Stimulated activated CD8-positive, alpha-beta memory T cell treated with anti-CD3 and anti-CD28 coated beads, Interleukin-2, amount 100 ng/mL, for 1 hour (primary cell): ENCODE data around the gene MDP1.
A peak's percentile ranks its signal among the peaks of the same experiment; 100 is the strongest.

Source experiments
- DNase-seq, 2 donors: peaks; one replicate each; pipeline ENCODE4 v3.0.0-alpha.2; 2020; ENCODE audit warnings: low read depth in 2 of 2

Gene MDP1

GRCh38 chr14:24181371-24182077, 34.3 kb downstream of the MDP1 start:
- DNase-seq = no peak

GRCh38 chr14:24179961-24180796, 35.7 kb downstream of the MDP1 start:
- DNase-seq = no peak

GRCh38 chr14:24179294-24179960, 36.4 kb downstream of the MDP1 start:
- DNase-seq = no peak

- DNase-seq = no peak
Measured at GRCh38 chr14:24178399-24179178, 37.3 kb downstream of the MDP1 start.

GRCh38 chr14:24177891-24178290, 38.0 kb downstream of the MDP1 start:
- no peak for DNase-seq

- no peak for DNase-seq
Measured at GRCh38 chr14:24177041-24177825, 38.6 kb downstream of the MDP1 start.

GRCh38 chr14:24176599-24176998, 39.3 kb downstream of the MDP1 start:
- DNase-seq = no peak

GRCh38 chr14:24172871-24173281, 43.0 kb downstream of the MDP1 start:
- no peak for DNase-seq

- DNase-seq = no peak
Measured at GRCh38 chr14:24172261-24172860, 43.5 kb downstream of the MDP1 start.

- peak; percentile 43 to 58 for DNase-seq
Measured at GRCh38 chr14:24171422-24172260, 44.2 kb downstream of the MDP1 start, which contains the start of gene REC8. REC8 (plus strand) TSS chr14:24172080; CDS start chr14:24172553, 473 bp downstream.

GRCh38 chr14:24167469-24168114, 48.3 kb downstream of the MDP1 start:
- no peak for DNase-seq

- DNase-seq = no peak
Measured at GRCh38 chr14:24165785-24166184, 50.1 kb downstream of the MDP1 start.

GRCh38 chr14:24164518-24164991, 51.3 kb downstream of the MDP1 start:
- no peak for DNase-seq
